ENCODE results near the gene HK2. TPM values are rescaled to one million over a fixed set of nuclear protein-coding genes. Genes with fewer than 3 reads are reported as not detected.

Gene HK2
- total RNA-seq, 3 donors from 2014 or later: 181 to 317 (median 281) TPM

GRCh38 chr2:74925361-74925786, 91.4 kb downstream of the HK2 start:
- DNase-seq (no peak), ATAC-seq (no peak)
- intact Hi-C loops (cut with DNase I, micrococcal nuclease): loop anchor here in 1 of 2 donors (10.0 kb wide), 1 partner anchor 479 kb away; no protein-coding TSS in a partner anchor
- TF ChIP-seq, protein P1, sequence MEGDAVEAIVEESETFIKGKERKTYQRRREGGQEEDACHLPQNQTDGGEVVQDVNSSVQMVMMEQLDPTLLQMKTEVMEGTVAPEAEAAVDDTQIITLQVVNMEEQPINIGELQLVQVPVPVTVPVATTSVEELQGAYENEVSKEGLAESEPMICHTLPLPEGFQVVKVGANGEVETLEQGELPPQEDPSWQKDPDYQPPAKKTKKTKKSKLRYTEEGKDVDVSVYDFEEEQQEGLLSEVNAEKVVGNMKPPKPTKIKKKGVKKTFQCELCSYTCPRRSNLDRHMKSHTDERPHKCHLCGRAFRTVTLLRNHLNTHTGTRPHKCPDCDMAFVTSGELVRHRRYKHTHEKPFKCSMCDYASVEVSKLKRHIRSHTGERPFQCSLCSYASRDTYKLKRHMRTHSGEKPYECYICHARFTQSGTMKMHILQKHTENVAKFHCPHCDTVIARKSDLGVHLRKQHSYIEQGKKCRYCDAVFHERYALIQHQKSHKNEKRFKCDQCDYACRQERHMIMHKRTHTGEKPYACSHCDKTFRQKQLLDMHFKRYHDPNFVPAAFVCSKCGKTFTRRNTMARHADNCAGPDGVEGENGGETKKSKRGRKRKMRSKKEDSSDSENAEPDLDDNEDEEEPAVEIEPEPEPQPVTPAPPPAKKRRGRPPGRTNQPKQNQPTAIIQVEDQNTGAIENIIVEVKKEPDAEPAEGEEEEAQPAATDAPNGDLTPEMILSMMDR (IDR thresholded peaks at IDR 0.05): no peak
- H3K4me3 ChIP-seq: no peak overlapping the region
- H3K36me3 ChIP-seq (ENCODE audit: low read depth): no peaks in the 10 kb centered on the region
- H3K9me3 ChIP-seq: no peaks in the 10 kb centered on the region
- no peaks in the 10 kb centered on the region for H3K4me1 ChIP-seq (ENCODE audit: low read depth)

DNA sequence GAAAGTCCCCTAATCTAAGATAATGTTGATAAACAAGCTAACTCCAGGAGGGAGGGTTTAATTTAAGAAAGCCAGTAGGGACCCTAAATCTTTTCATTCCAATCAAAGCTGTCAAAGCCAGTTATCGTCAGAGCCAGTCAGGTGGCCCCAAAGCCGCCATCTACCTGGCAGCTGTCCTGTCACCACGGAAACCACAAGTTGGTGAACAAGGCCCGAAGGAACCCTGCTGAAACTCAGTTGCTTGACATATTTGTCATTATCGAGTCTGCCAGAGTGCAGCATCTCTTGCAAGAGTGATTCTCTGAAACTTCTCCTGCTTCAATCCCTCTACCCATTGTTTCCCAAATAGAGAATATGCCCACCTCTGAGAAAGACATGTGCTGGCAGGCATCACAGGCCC, 93.7 kb downstream of the HK2 start:
- H3K36me3 ChIP-seq (ENCODE audit: low read depth): no peaks in the 10 kb centered on the region
- intact Hi-C loops (cut with DNase I, micrococcal nuclease): loop anchor here in 1 of 2 donors (10.0 kb wide), 1 partner anchor 477 kb away; no protein-coding TSS in a partner anchor
- no peaks in the 10 kb centered on the region for H3K9me3 ChIP-seq
- TF ChIP-seq, protein P1 (IDR thresholded peaks at IDR 0.05): no peak
- ATAC-seq (no peak), DNase-seq (no peak)
- H3K4me1 ChIP-seq (ENCODE audit: low read depth): no peaks in the 10 kb centered on the region
- no peak overlapping the region for H3K4me3 ChIP-seq

GRCh38 chr2:74930811-74931486, 97.0 kb downstream of the HK2 start:
- TF ChIP-seq, protein P1 (IDR thresholded peaks at IDR 0.05): no peak
- Histone ChIP-seq H3K4me1 (ENCODE audit: low read depth) (no peaks in the 10 kb centered on the region), H3K4me3 (no peak overlapping the region), H3K36me3 (ENCODE audit: low read depth) (no peaks in the 10 kb centered on the region), H3K9me3 (no peaks in the 10 kb centered on the region)
- ATAC-seq: no peak
- intact Hi-C loops (cut with DNase I, micrococcal nuclease): no loop called here
- no peak for DNase-seq

- TF ChIP-seq, protein P1 (IDR thresholded peaks at IDR 0.05): no peak
- ATAC-seq (no peak), DNase-seq (no peak)
- Histone ChIP-seq H3K36me3 (ENCODE audit: low read depth) (no peaks in the 10 kb centered on the region), H3K4me1 (ENCODE audit: low read depth) (no peaks in the 10 kb centered on the region), H3K4me3 (no peak overlapping the region), H3K9me3 (no peaks in the 10 kb centered on the region)
- intact Hi-C loops (cut with DNase I, micrococcal nuclease): no loop called here
These were observed 98.0 kb downstream of the HK2 start for GRCh38 chr2:74931940-74932339.

- Histone ChIP-seq H3K36me3 (ENCODE audit: low read depth) (no peaks in the 10 kb centered on the region), H3K9me3 (no peaks in the 10 kb centered on the region), H3K4me1 (ENCODE audit: low read depth) (no peaks in the 10 kb centered on the region), H3K4me3 (no peak overlapping the region)
- TF ChIP-seq, protein P1 (IDR thresholded peaks at IDR 0.05): no peak
- ATAC-seq: no peak
- intact Hi-C loops (cut with DNase I, micrococcal nuclease): no loop called here
- no peak for DNase-seq
These were observed 102.1 kb downstream of the HK2 start for GRCh38 chr2:74935975-74936391.
